Hindlimb muscle (tissue), 1 donor: Measurements from ENCODE around the gene GZMH. TPM values are rescaled to one million over a fixed set of nuclear protein-coding genes. Genes with fewer than 3 reads are reported as not detected.
"Not testable (repeated sequence)": the region's sequence is repeated elsewhere in the genome, so short reads cannot be mapped to it uniquely, and the experiment has no call there.

Source experiments
- DNase-seq: peaks from one replicate; pipeline ENCODE4 v3.0.0-alpha.2; 2013
- polyA plus RNA-seq: library from polyadenylated mRNA; unstranded; fragments of 120-200 nt; gene quantifications from one replicate; pipeline ENCODE4 v1.2.1, GENCODE V29; 2013; ENCODE audit not compliant: insufficient read length

The GZMH gene, protein sequence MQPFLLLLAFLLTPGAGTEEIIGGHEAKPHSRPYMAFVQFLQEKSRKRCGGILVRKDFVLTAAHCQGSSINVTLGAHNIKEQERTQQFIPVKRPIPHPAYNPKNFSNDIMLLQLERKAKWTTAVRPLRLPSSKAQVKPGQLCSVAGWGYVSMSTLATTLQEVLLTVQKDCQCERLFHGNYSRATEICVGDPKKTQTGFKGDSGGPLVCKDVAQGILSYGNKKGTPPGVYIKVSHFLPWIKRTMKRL
- 0.30 TPM for polyA plus RNA-seq

GRCh38 chr14:24609655-24610344 lies at the start of gene GZMH:
Gene GZMH (minus strand): TSS chr14:24609685. CDS start chr14:24609613, 72 bp downstream.
- no peak for DNase-seq

DNA sequence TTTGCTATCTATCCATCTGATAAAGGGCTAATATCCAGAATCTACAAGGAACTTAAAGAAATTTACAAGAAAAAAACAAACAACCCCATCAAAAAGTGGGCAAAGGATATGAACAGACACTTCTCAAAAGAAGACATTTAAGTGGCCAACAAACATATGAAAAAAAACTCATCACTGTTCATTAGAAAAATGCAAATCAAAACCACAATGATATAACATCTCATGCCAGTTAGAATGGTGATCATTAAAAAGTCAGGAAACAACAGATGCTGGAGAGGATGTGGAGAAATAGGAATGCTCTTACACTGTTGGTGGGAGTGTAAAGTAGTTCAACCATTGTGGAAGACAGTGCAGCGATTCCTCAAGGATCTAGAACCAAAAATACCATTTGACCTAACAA lies 38.9 kb upstream of the GZMH start:
- not testable (repeated sequence) for DNase-seq

- DNase-seq = no peak
Measured at GRCh38 chr14:24639905-24640304, 30.4 kb upstream of the GZMH start.

DNA sequence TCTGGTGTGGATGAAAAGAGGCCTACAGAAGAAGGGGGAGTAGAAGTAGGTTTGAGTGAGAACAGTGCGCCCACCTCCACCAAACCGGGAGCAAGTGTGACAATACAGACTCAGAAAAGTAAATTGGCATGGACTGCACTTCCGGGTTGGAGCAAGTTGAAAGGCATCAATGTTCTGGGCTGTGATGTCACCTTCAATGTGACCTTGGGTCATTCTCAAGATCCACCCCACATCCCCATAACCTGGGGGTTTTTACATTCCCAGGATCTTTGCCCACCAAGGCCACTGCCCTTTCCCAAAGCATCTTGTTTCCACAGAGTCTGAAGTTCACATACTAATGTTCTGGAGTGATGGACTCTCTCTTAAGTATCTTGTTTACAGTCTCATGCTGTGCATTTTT lies 29.8 kb upstream of the GZMH start:
- DNase-seq = no peak

DNA sequence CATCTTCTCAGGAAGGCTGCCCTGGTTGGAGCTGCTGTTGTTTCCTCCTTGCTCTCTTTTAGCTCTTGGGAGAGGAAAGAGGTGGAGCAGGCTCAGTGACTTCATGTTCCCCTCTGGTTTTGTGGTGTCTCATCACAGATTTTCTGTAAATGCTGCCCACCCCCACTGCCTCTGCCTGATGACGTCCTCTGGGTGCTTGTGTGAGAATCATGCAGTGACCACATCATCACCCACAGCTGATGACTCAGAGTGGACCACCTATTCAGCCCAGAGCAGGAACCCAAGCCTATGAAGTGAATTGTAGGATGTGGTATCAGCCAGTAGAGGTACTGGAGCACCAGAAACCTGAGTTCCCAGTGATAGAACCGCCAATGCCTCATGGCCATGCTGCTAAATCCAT lies 24.7 kb upstream of the GZMH start, which contains the start of gene GZMB:
Gene GZMB, minus strand, starts transcription at position 33 of the 400 bp plus-strand sequence. Its CDS starts 30 bp downstream, at position 3.
- DNase-seq = no peak

DNA sequence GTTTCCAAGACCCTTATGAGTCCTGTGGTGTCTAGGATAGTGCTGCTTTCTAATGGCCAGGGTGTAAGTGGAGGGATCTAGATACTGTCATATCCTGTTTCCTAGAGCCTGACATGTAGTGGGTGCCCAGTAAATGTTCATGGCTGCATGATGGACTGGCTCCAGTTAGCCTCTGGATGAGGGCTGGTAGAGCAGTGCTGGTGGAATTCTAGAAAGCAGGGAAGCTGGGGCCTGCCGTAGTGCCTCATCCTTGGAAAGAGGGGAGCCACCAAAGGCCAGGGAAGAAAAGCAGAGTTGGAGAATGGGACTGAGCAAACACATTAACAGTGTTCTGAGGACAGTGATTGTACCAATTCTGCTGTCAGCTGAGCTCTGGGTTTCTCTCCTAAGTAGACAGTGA lies 23.9 kb upstream of the GZMH start:
- no peak for DNase-seq

DNA sequence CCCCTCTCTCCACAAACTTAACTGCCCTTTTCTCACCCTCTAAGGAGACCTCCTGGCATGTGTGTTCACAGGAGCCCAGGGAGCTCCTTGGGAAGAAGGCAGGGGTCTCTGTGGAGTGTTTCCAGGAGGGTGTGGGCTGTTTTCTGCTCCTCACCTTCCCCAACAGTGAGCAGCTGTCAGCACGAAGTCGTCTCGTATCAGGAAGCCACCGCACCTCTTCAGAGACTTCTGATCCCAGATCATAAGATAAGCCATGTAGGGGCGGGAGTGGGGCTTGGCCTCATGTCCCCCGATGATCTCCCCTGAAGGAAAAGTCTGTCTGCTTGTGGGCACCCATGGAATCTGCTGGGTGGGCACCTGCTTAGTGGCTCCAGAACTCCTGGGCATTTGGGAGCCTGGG lies 23.3 kb upstream of the GZMH start:
- no peak for DNase-seq

- DNase-seq = no peak
Measured at GRCh38 chr14:24632336-24632735, 22.9 kb upstream of the GZMH start.

DNA sequence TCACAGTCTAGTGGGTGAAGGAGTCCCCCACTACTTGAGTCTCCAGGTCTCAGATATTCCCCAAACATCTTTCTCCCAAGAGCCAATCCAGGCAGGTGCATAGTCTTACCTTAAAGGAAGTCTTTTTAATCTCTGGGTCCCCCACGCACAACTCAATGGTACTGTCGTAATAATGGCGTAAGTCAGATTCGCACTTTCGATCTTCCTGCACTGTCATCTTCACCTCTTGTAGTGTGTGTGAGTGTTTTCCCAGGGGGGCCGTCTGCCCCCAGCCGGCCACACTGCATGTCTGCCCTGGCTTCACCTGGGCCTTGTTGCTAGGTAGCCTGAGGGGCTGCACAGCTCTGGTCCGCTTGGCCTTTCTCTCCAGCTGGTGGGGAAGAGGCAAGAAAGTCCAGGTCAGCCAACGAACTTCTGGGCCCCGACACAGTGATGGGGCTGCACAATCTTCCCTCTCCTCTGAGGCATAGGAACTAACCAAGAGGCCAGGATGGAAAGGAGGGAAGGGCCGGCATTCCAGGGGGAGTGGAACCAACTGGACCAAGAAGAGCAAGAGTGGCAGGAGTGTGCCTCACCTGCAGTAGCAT lies 22.4 kb upstream of the GZMH start:
- DNase-seq = no peak

DNA sequence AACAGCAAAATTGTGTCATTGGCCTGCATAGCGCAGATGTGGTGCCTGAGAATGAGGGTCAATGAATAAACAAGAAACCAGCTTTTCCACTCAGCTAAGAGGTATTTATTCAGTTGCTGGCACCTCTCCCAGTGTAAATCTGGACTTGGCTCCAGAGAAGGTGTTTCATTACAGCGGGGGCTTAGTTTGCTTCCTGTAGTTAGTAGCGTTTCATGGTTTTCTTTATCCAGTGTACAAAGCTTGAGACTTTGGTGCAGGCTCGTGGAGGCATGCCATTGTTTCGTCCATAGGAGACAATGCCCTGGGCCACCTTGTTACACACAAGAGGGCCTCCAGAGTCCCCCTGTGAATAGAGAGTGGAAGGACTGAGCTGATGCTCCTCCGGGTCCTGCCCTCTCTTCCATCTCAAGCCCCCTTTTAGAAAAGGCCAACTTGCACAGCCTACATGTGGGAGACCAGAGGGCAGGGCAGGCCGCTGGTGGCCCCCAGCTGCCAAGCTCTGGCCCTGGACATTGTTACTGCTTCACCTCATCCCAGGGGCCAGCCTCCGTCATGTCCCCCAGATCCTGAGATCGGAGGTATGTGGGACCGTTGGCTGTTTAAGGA lies 21.5 kb upstream of the GZMH start:
- DNase-seq = peak; percentile 9

GRCh38 chr14:24630087-24630871 lies 20.8 kb upstream of the GZMH start:
- DNase-seq = no peak

DNA sequence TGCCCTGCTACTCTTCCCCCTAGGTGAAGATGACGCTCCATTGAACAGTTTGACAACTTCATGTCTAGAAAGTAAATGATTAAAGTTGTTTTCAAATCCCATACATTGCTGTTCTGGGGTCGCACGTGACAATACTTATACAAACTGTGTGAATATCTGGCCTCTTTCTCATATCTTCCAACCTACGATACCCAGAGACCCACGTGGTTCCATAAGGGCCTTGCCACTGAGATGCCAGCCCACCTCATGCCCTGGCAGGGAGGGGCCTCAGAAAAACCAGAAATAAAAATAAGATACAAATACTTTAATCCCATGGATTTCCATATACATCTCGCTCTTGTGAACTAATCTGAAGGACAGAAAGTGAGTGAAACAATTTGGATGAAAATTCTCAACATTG lies 20.0 kb upstream of the GZMH start:
- no peak for DNase-seq

DNA sequence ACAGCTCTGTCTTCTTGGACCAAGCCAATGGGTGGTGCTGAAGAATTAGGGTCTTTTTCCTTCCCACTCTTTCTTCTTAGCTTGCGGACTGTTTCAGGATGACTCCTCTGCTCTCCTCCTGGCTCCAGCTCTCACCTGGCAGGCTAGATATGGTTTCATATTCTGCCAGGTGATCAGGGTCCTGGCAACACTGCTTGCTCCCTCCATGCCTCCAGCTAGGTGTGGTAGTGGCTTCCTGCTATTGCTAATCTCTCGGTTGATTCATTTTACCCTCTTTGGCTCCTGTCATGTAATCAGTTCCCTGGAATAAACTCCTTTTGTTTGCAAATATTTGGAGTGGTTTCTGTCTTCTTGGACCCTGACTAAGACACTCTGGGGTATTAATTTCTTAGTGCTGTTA lies 4.3 kb upstream of the GZMH start:
- DNase-seq = no peak

DNA sequence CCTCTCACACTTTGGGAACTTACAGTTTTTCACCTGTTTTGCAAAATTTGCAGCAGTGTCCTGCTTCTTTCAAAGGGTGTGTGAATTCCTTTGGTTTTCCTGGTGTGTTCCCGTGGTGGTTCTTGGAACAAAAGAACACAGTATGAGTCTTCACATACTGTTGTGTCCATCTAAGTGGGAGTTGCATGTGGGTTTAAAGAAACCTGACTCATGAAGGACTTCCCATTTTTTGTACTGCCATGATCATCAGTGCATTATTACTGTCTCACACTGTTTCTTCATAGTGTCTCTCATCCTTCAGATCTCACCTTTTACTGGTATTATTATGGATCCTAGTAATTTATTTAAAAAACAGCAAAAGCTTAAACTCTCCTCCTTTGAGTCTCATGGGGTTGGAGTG lies 3.8 kb upstream of the GZMH start:
- no peak for DNase-seq

GRCh38 chr14:24612196-24612595 lies 2.7 kb upstream of the GZMH start:
- no peak for DNase-seq

DNA sequence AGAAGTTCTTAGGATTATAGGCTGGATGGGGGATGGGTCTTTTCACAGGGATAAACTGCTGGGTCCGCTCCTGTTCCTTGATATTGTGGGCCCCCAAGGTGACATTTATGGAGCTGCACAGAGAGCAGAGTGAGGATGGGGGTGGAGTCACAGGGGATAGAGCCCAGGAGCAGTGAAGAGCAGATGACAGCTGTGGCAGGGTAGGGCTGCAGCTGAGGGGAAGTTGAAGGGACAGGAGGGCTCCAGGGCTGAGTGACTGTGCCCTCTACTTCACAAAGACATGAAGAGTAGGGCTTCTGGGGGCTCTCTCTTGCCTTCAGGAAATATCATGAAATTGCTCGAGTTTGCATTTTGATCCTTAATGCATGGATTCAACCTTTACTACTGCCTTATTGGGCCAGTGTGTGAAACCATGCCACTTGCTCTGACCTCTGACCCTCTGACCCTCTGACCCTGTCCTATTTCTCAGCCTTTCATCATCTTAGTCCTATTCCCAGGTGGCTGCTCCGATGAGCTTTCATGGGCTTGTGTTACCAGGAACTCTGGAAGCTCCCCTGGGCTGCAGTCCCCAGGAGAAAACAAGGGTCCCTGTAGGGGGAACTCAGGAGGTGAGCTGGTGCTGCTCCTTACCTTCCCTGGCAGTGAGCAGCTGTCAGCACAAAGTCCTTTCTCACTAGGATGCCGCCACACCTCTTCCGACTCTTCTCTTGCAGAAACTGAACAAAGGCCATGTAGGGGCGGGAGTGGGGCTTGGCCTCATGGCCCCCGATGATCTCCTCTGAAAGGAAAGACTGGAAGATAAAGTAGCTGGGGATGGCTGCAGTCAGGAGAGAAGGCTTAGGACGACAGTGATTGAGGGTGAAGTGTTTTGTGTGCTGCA lies 1.6 kb downstream of the GZMH start:
- DNase-seq = no peak

DNA sequence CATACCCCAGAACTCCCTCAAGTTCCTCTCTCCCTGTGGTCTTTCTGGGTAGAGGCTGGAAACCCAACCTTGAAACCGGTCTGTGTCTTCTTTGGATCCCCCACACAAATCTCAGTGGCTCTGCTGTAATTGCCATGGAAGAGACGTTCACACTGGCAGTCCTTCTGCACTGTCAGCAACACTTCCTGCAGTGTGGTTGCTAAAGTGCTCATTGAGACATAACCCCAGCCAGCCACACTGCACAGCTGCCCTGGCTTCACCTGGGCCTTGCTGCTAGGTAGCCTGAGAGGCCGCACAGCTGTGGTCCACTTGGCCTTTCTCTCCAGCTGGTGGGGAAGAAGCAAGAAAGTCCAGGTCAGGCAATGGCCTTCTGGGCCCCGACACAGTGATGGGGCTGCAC lies 2.4 kb downstream of the GZMH start:
- no peak for DNase-seq

DNA sequence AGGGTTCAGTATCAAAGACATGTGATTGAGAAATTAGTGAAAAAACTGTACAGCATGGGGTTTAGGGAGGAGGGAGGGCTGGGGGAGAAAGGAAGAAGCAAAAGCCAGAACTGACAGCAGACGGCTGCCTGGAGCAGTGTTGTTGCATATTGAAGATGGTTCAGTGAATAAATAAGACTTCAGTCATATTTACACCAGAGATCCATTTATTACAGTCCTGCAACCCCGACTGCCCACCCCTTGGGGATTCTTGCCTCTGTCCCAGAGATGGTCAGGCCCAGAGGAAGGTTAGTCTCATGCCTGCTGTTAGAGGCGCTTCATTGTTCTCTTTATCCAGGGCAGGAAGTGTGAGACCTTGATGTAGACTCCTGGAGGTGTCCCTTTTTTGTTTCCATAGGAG lies 3.2 kb downstream of the GZMH start:
- DNase-seq = no peak

DNA sequence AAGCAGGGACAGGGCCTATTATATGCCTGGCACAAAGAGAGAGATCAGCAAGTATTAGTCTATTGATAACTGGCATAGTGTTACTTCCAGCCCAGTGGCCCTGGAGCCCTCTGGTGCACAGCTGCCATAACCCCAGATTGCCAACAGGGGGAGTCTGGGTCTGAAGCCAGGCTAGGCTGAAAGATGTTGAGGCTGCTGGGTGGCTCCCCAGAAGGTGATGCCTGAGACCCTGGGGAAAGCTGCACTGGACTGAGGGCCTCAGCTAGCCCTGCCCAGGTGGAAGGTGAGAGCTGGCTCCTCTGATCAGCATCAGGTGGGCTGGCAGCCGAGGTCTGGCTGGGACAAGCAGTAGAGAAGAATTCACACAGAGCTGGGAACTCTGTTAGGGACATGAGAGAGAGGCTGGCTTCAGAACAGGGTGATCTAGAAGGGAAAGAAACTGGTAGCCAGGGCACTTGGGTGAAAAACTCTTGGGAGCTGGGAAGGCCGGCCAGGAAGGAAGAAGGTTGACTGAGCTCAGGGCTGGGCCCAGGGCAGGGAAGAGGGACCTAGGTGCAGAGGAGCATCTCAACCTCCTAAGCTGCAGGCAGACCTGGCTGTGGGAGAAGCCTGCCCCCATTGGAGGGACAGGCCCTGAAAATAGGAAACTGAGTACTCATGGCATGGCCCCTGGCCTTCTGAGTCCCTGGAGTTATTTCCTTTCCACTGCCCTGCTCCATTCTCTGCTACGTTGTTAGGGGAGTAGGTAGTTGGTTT lies 3.9 kb downstream of the GZMH start:
- no peak for DNase-seq

DNA sequence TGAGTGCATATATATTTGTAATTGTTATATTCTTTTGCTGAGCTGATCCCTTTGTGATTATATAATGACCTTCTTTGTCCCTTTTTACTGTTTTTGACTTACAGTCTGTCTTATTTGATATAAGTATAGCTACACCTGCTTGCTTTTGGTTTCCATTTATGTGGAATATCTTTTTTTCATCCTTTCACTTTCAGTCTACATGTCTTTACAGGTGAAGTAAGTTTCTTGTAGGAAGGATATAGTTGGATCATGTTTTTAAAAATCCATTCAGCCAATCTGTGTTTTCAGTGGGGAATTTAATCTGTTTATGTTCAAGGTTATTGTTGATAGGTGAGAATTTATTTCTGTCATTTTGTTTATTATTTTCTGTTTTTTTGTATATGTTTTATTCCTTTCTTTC lies 12.1 kb downstream of the GZMH start:
- no peak for DNase-seq
